NCI-H526 (cell line): Measurements from ENCODE around the gene RPTOR.

Experiments
- DNase-seq, 2 experiments: peaks; one replicate each; lab custom pipeline; 2025; lab: John Stamatoyannopoulos, UW

The RPTOR gene

GRCh38 chr17:80930335-80931279, 386.0 kb downstream of the RPTOR start:
- DNase-seq: no peak

GRCh38 chr17:80931421-80932265, 387.0 kb downstream of the RPTOR start:
- DNase-seq: no peak

- no peak for DNase-seq
These were observed 390.9 kb downstream of the RPTOR start for GRCh38 chr17:80935526-80935925.

- no peak for DNase-seq
These were observed 391.6 kb downstream of the RPTOR start for GRCh38 chr17:80936218-80936617.

- DNase-seq: no peak
These were observed 392.1 kb downstream of the RPTOR start for GRCh38 chr17:80936723-80937122.

GRCh38 chr17:80937462-80938381, 393.1 kb downstream of the RPTOR start:
- DNase-seq: no peak

GRCh38 chr17:80938556-80938955, 393.9 kb downstream of the RPTOR start:
- DNase-seq: no peak

GRCh38 chr17:80939151-80940145, 394.8 kb downstream of the RPTOR start:
- DNase-seq: no peak

- DNase-seq: peak; percentile 40 to 74
These were observed 395.8 kb downstream of the RPTOR start for GRCh38 chr17:80940171-80941123.

- DNase-seq: no peak
These were observed 396.5 kb downstream of the RPTOR start for GRCh38 chr17:80941171-80941570.

- no peak for DNase-seq
These were observed 397.2 kb downstream of the RPTOR start for GRCh38 chr17:80941743-80942422.

- DNase-seq: no peak
These were observed 398.0 kb downstream of the RPTOR start for GRCh38 chr17:80942423-80943345.

- DNase-seq: no peak
These were observed 398.9 kb downstream of the RPTOR start for GRCh38 chr17:80943346-80944145.

- DNase-seq: no peak
These were observed 399.7 kb downstream of the RPTOR start for GRCh38 chr17:80944326-80944725.

- no peak for DNase-seq
These were observed 401.1 kb downstream of the RPTOR start for GRCh38 chr17:80945736-80946135.

- no peak for DNase-seq
These were observed 401.8 kb downstream of the RPTOR start for GRCh38 chr17:80946449-80946848.
